ENCODE results near the gene EHBP1. TPM values are rescaled to one million over a fixed set of nuclear protein-coding genes. Genes with fewer than 3 reads are reported as not detected.

The EHBP1 gene
- total RNA-seq, 1 donor from 2014 or later: 45.8 TPM

DNA sequence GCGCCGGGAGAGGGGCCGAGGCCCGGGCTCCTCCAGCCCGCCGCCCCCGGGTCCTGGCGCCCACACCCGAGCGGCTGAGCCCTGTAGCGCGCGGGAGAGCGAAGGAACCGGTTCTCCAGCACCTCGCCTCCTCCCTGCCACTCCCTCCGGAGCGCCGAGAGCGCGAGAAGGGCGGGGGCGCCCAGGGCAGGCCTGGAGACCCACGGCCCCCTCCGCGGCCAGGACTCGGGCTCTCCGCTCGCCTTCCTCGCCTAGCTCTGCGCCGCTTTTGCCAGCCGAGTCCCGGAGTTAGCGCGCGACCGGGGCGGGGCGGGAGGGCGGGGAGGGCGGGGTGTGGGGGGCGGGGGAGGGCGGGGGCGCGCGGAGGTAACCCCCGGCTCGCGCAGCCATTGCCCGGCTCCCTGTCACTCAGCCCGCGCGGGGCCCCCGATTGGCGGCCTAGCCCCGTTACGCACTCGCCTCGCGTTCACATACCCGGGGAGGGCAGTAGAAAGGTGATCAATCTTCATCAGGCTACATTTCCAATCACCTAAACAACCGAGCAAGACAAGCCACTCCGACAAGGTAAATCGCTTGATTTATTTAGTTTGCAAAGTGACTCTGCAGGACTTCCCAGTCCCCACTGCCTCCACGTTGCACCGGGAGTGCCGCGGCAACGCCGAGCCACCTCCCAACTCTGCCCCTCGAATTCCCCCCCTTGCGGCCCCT, 345.0 kb downstream of the EHBP1 start, which contains the start of gene OTX1:
OTX1 (plus strand) TSS at position 497 of the 708 bp plus-strand sequence. CDS start 2,161 bp downstream, outside the sequence.
- ATAC-seq: peak; percentile 81 to 82
- no peak within 1 kb of the TSS for H3K27ac ChIP-seq
- TF ChIP-seq, protein P1, sequence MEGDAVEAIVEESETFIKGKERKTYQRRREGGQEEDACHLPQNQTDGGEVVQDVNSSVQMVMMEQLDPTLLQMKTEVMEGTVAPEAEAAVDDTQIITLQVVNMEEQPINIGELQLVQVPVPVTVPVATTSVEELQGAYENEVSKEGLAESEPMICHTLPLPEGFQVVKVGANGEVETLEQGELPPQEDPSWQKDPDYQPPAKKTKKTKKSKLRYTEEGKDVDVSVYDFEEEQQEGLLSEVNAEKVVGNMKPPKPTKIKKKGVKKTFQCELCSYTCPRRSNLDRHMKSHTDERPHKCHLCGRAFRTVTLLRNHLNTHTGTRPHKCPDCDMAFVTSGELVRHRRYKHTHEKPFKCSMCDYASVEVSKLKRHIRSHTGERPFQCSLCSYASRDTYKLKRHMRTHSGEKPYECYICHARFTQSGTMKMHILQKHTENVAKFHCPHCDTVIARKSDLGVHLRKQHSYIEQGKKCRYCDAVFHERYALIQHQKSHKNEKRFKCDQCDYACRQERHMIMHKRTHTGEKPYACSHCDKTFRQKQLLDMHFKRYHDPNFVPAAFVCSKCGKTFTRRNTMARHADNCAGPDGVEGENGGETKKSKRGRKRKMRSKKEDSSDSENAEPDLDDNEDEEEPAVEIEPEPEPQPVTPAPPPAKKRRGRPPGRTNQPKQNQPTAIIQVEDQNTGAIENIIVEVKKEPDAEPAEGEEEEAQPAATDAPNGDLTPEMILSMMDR (IDR thresholded peaks at IDR 0.05): no peak

DNA sequence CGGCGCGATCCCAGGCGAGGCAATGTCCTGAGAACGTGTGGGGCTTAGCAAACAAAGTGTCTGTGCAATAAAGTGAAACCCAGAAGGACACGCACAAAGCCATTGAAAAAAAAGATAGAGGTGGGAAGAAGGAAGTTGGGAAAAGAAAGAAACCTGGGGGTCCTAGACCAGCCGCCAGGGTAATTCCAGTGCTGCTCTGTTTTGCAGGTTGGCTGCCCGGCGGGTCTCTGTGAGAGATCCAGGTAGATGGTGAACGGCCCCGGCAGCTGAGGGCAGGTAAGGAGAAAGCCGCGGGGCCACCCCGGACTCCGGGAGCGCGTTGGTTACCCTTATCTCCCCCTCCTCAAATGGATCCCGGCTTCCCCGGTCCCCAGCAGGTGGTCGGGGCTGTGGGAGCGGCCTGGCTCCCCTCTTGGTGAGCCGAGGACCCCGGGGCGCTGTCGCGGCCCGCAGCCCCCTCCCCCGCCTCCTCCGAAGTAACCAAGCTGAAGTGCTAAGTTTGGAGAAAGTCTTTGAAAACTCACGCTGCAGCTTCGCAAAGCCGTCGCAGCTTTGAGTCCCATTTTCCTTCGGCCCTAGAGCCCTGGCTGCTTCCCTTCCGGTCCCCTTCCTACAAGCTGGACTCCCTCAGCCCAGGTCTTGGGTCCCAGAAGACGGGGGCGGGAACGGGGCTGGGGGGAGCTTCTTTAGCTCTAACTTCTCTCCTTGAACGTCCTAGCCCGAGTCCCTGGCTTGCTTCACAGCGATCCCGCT, 345.7 kb downstream of the EHBP1 start:
- no peaks in the 10 kb centered on the region for H3K9me3 ChIP-seq
- H3K4me1 ChIP-seq: peaks cover 68% of the 10 kb centered on the region
- peaks cover 100% of the 10 kb centered on the region for H3K27me3 ChIP-seq (ENCODE audit: low read depth)
- DNase-seq (no peak), ATAC-seq (no peak)
- TF ChIP-seq, protein P1 (IDR thresholded peaks at IDR 0.05): no peak
- intact Hi-C loops (cut with DNase I): no loop called here
- peak overlapping the region; percentile 58 for H3K4me3 ChIP-seq
- no peaks in the 10 kb centered on the region for H3K36me3 ChIP-seq
- H3K27ac ChIP-seq: no peak overlapping the region

More for the DNA sequence above, 345.0 kb downstream of the EHBP1 start, which contains the start of gene OTX1:
- intact Hi-C loops (cut with DNase I): no loop called here
- DNase-seq: peak; percentile 69
- Histone ChIP-seq H3K27me3 (ENCODE audit: low read depth) (peaks cover 100% of the 10 kb centered on the region), H3K4me1 (peaks cover 63% of the 10 kb centered on the region), H3K36me3 (no peaks in the 10 kb centered on the region), H3K4me3 (peak within 1 kb of the TSS; percentile 58), H3K9me3 (no peaks in the 10 kb centered on the region)

DNA sequence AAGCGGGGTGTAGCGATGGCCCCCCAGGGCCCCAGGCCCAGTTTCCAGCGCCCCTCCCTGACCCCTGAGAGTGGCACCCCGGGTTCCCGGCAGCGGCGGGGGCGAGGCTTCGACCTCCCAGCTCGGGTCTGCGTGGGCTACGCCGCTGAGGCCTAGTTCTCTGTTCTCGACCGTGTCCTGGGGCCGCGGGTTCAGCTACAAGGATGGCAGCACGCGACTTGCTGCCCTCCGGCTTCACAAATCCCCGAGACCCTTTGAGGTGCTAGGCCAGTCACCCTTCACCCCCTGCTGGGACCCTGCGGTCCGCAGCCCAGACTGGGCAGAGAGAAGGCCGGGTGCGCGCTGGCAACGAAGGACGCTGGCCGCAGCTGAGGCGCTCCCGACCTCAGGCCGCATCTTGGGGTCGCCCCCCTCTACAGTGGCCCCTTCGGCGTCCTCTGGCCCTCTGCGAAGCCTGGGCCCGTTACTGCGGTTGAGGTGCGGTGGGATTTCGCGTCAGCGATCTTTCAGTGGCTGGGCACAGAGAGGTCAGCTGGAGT, 346.4 kb downstream of the EHBP1 start:
- ATAC-seq (no peak), DNase-seq (no peak)
- no peak overlapping the region for H3K4me3 ChIP-seq
- H3K36me3 ChIP-seq: no peaks in the 10 kb centered on the region
- H3K27ac ChIP-seq: no peak overlapping the region
- intact Hi-C loops (cut with DNase I): no loop called here
- H3K9me3 ChIP-seq: no peaks in the 10 kb centered on the region
- peaks cover 75% of the 10 kb centered on the region for H3K4me1 ChIP-seq
- peaks cover 100% of the 10 kb centered on the region for H3K27me3 ChIP-seq (ENCODE audit: low read depth)
- TF ChIP-seq, protein P1 (IDR thresholded peaks at IDR 0.05): no peak

DNA sequence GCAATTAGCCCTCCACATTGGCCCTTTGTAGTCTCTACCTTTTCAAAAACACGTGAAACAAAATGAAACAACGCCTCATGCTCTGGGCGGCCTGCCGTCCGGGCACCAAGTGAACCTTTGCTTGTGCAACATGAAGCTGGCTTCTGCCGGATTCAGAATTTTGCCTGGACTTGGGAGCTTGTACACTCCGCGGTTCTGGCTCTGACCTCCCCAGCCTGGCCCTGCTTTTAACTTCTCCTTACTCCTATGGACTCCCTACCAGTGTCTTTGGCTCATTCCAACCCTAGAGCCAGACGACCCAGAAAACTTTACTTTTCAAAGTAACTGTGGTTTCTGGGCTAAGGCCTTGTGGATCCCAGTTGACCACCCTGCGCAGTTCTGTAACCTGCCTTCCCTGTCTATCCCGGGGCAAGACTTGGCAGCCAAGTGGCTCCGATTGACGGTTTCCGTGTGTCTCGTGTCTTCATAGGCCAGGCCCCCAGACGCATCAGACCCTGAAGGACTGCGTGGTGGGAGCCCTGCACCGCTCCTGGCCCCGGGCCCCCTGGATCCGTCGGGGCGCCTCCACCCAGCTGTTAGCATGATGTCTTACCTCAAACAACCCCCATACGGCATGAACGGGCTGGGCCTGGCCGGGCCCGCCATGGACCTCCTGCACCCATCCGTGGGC, 347.0 kb downstream of the EHBP1 start:
- intact Hi-C loops (cut with DNase I): no loop called here
- Histone ChIP-seq H3K27ac (no peak overlapping the region), H3K27me3 (ENCODE audit: low read depth) (peaks cover 100% of the 10 kb centered on the region), H3K4me3 (no peak overlapping the region), H3K4me1 (peaks cover 77% of the 10 kb centered on the region), H3K36me3 (no peaks in the 10 kb centered on the region), H3K9me3 (no peaks in the 10 kb centered on the region)
- TF ChIP-seq, protein P1 (IDR thresholded peaks at IDR 0.05): no peak
- DNase-seq: no peak
- no peak for ATAC-seq

Measured in lower lobe of right lung (tissue), 2 donors.